GM12873 (cell line): ENCODE measurements around the gene RAPGEF6.

Source experiments
- TF ChIP-seq, protein P1 (sequence below): IDR thresholded peaks from 2 replicates; pipeline ENCODE4 v1.5.1; 2012; ENCODE audit warnings: low read depth, mild to moderate bottlenecking, moderate library complexity, low read length, control low read depth; ENCODE audit not compliant: insufficient read depth; ENCODE audit errors: missing control alignments

RAPGEF6 gene

DNA sequence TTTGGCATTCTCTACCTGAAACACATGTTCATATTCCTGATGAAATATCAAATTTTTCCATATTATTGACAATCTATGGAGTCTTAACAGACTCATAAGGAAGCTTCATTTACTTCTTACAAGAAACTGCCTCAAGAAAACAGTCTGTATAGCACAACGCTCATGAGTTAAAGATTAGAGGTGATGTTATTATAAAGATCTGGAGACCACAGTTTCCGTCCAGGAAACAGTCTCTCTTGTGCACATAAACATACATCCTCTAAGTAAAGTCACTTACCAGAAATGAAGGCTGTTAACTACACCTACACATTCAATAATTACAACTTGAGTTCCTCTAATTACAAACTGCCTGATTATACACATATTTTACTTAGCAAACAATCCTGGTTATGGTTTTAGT is 86.9 kb downstream of the RAPGEF6 start:
- TF ChIP-seq, protein P1, sequence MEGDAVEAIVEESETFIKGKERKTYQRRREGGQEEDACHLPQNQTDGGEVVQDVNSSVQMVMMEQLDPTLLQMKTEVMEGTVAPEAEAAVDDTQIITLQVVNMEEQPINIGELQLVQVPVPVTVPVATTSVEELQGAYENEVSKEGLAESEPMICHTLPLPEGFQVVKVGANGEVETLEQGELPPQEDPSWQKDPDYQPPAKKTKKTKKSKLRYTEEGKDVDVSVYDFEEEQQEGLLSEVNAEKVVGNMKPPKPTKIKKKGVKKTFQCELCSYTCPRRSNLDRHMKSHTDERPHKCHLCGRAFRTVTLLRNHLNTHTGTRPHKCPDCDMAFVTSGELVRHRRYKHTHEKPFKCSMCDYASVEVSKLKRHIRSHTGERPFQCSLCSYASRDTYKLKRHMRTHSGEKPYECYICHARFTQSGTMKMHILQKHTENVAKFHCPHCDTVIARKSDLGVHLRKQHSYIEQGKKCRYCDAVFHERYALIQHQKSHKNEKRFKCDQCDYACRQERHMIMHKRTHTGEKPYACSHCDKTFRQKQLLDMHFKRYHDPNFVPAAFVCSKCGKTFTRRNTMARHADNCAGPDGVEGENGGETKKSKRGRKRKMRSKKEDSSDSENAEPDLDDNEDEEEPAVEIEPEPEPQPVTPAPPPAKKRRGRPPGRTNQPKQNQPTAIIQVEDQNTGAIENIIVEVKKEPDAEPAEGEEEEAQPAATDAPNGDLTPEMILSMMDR = no peak

DNA sequence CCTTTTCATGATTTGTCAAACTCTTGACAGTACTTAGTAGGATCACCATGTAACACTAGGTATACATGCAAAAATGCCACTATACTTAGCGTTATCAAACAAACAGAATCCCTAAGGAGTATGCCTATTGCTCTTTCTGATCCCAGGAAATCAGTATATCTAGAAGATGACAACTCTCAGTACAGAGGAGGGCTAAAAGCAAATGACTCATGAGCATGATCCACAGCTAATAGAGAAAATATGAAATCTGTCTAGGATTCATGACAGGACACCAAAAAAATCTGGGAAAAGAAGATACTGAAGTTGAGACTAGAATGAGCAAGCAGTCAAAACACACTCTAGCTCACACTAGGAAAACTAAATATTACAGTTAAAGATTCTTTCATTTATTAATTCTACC is 89.2 kb downstream of the RAPGEF6 start:
- TF ChIP-seq, protein P1 = no peak

DNA sequence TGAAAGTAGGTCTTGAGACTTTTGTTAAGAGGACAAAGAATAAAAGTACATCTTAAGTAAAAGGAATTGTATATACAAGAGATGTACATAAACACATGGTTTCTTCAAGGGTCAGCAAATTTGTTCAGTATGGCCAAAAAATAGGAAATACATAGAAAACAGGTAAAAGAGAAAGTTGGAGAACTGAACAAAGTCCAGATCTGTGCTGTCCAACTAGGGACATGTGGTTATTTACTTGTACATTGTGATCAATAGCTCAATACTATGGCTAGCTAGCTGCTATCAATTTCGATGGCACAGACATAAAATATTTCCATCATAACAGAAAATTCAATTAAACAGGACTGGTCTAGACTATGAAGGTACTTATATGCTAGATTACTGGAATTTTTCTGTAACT is 92.3 kb downstream of the RAPGEF6 start:
- TF ChIP-seq, protein P1 = no peak

DNA sequence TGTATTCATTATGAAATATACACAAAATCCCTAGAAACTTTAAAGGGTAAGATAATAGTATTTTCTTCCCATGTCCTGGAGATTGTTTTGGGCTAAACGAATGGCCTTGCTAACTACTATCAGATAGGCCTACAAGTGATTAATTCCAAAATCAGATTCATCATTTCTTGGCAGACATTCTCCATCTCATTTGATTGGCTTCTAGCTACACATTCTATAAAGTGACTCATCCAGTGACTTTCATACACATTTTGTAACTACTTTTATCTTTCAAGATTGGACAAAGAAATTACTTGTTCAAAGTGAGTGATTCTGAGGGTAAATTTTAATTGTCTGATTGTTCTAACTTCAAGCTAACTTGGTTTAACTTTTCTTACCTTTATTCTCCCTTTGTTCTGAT is 93.3 kb downstream of the RAPGEF6 start:
- TF ChIP-seq, protein P1 = no peak

DNA sequence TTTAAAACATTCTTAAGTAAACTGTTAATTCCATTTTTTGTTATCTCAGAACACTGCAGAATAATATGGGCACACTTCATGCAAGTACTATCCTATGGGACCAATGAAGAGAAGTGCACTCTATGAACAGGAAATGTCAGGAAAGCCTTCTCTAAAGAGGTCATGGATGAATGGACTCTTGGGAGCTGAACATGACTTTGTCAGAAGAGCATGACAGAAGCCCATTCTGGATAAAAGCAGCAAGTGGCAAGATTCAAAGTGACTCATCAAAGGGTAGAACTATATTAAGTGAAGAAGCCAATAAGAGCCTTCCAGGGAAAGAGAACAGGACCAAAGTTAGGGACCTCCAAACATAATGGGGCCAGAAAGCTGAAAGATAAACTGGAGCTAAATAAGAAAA is 94.0 kb downstream of the RAPGEF6 start:
- TF ChIP-seq, protein P1 = no peak

DNA sequence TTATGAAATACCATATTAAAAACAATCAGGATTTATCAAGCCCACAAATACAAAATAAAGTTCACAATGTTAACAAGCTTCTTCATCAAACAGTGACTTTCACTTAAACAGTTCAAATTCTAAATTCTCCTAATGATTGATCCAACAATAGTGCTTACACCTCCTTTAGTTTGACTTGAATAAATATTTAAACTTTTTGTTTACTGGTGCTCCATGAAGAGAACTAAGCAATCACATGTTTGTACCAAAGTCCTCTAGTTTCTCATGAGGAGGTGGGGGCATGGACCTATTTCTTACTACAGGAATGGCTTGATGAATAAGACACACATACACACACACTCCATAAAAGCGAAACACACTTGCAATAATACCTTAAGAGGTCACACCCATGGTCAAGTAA is 95.8 kb downstream of the RAPGEF6 start:
- TF ChIP-seq, protein P1 = no peak

DNA sequence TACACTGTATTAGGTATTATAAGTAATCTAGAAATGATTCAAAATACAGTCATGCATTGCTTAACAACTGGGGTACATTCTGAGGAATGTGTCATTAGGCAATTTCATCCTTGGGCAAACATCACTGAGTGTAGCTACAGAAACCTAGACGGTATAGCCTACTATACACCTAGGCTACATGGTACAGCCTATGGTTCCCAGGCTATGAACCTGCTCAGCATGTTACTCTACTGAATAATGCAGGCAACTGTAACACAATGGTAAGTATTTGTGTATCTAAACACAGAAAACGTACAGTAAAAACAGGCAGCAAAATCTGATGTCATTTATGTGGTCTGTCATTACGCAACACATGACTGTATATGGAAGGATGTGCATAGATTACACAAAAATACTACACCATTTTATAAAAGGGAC is 96.8 kb downstream of the RAPGEF6 start:
- TF ChIP-seq, protein P1 = no peak
